Measurements from ENCODE around the gene FGF4. TPM values are rescaled to one million over a fixed set of nuclear protein-coding genes. Genes with fewer than 3 reads are reported as not detected.

FGF4 gene
- total and polyA plus RNA-seq, 2 donors (not counting 3 experiments of a cell fraction or from before 2014, with no cell fraction given) = not detected

GRCh38 chr11:69770540-69770939, 4.6 kb downstream of the FGF4 start:
- Histone ChIP-seq H3K9me1 (replicated peaks; ENCODE audit: control insufficient read depth, extremely low read depth, insufficient read depth, low read length) (no peaks in the 10 kb centered on the region), H4K20me1 (replicated peaks; ENCODE audit: control insufficient read depth, extremely low read depth, insufficient read depth, low read length) (no peaks in the 10 kb centered on the region), H3K9me3 (replicated peaks; ENCODE audit: control insufficient read depth, insufficient read depth, low read length) (no peaks in the 10 kb centered on the region), H2AFZ (ENCODE audit: low read depth, low read length) (no peak overlapping the region), H3K4me1 (ENCODE audit: control insufficient read depth, extremely low read depth, insufficient read depth, low read length) (no peaks in the 10 kb centered on the region), H3K79me2 (ENCODE audit: control insufficient read depth, insufficient read depth, low read length) (no peaks in the 10 kb centered on the region), H3K27me3 (ENCODE audit: control insufficient read depth in 2 of 2, insufficient read depth in 2 of 2, low read length in 2 of 2) (peaks cover 32 to 45% of the 10 kb centered on the region in 2 experiments), H3K27ac (ENCODE audit: insufficient read depth, low read depth, low read length) (no peak overlapping the region), H3K4me2 (ENCODE audit: insufficient read depth, low read length) (no peak overlapping the region), H3K9ac (replicated peaks; ENCODE audit: extremely low read depth, insufficient read depth, low read length) (no peak overlapping the region), H3K36me3 (ENCODE audit: control insufficient read depth in 2 of 2, extremely low read depth in 1 of 2, insufficient read depth in 2 of 2, low read length in 2 of 2) (no peaks in the 10 kb centered on the region), H3K4me3 (replicated peaks in 1 of 3; ENCODE audit: insufficient read depth in 1 of 3, low read depth in 1 of 3, low read length in 3 of 3) (no peak overlapping the region)
- TF ChIP-seq MYC (IDR thresholded peaks at IDR 0.05; ENCODE audit: low read depth, low read length) (no peak), GATA2 (IDR thresholded peaks at IDR 0.05; ENCODE audit: insufficient read depth, insufficient read length, low read depth, low read length) (no peak), MAX (IDR thresholded peaks at IDR 0.05; ENCODE audit: insufficient read depth, insufficient read length) (no peak), POLR2AphosphoS5 (IDR thresholded peaks at IDR 0.05; ENCODE audit: insufficient read depth, low read depth, low read length) (no peak), POLR2A (IDR thresholded peaks at IDR 0.05; ENCODE audit: low read depth, low read length) (no peak), CTCF (IDR thresholded peaks at IDR 0.05; ENCODE audit: extremely low read depth in 1 of 2, insufficient read depth in 1 of 2, low read depth in 1 of 2, low read length in 2 of 2) (no peak), EZH2 (IDR thresholded peaks at IDR 0.05; ENCODE audit: borderline replicate concordance, low read depth, low read length, severe bottlenecking) (no peak), FOS (IDR thresholded peaks at IDR 0.05; ENCODE audit: borderline replicate concordance, insufficient read depth, low read length) (no peak), JUN (IDR thresholded peaks at IDR 0.05; ENCODE audit: borderline replicate concordance, insufficient read depth, insufficient read length, low read depth) (no peak)
- no peak for DNase-seq (ENCODE audit: low read depth, low spot score)
- no peak for FAIRE-seq
- BruUV-seq (replicated peaks) = no TSS peak
- POLR2A ChIA-PET = no interaction called here
- CTCF ChIA-PET = no interaction called here
- intact Hi-C loops (cut with micrococcal nuclease) (no loop called here), dilution Hi-C loops (cut with MboI; ENCODE audit: extremely low pct_ligation_motif_present, low sequenced_read_pairs) (no loop called here)

Measured in endothelial cell of umbilical vein (primary cell).